ENCODE results near the gene CENPM. TPM values are rescaled to one million over a fixed set of nuclear protein-coding genes. Genes with fewer than 3 reads are reported as not detected.

Gene CENPM
- total and polyA plus RNA-seq, 2 experiments from 2014 or later: 6.7 to 14.9 TPM

DNA sequence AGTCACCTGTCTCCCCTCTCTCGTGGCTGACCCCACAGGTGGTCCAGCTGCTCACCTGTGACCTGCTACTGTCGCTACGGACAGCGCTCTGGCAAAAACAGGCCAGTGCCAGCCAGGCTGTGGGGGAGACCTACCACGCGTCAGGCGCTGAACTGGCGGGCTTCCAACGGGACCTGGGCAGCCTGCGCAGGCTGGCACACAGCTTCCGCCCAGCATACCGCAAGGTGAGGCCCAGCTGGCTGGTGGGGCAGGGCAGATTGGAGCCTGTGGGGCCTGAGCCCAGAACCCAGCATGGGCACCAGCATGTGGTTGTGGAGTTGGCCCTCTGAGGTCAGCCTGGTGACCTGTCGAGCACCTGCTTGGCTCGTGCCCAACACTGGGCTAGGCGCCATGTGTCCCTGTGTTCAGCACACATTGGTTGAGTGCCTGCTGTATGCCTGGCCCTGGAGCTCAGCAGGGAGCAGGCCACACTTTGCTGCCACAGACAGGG is 44.0 kb downstream of the CENPM start:
- TF ChIP-seq, protein P1, sequence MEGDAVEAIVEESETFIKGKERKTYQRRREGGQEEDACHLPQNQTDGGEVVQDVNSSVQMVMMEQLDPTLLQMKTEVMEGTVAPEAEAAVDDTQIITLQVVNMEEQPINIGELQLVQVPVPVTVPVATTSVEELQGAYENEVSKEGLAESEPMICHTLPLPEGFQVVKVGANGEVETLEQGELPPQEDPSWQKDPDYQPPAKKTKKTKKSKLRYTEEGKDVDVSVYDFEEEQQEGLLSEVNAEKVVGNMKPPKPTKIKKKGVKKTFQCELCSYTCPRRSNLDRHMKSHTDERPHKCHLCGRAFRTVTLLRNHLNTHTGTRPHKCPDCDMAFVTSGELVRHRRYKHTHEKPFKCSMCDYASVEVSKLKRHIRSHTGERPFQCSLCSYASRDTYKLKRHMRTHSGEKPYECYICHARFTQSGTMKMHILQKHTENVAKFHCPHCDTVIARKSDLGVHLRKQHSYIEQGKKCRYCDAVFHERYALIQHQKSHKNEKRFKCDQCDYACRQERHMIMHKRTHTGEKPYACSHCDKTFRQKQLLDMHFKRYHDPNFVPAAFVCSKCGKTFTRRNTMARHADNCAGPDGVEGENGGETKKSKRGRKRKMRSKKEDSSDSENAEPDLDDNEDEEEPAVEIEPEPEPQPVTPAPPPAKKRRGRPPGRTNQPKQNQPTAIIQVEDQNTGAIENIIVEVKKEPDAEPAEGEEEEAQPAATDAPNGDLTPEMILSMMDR (IDR thresholded peaks at IDR 0.05; ENCODE audit: poor library complexity): no peak
- TF ChIP-seq EZH2 (IDR thresholded peaks at IDR 0.05; ENCODE audit: borderline replicate concordance) (no peak), EZH2phosphoT487 (IDR thresholded peaks at IDR 0.05; ENCODE audit: low read depth, severe bottlenecking, unreplicated experiment) (no peak)
- WGBS (ENCODE audit: low lambda C conversion rate, missing lambda C conversion rate): 97% methylated on average over 13 of the region's 15 CpGs
- Histone ChIP-seq H3K27me3 (no peaks in the 10 kb centered on the region), H3K27ac (no peak overlapping the region), H2AFZ (no peak overlapping the region), H3K9me3 (ENCODE audit: low read depth) (no peaks in the 10 kb centered on the region), H3K4me1 (ENCODE audit: insufficient read depth) (no peaks in the 10 kb centered on the region), H3K36me3 (replicated peaks; ENCODE audit: insufficient read depth, low read depth) (no peaks in the 10 kb centered on the region), H3K4me2 (no peak overlapping the region), H3K4me3 (no peak overlapping the region), H4K20me1 (ENCODE audit: insufficient read depth, poor library complexity, severe bottlenecking) (peaks cover 10% of the 10 kb centered on the region), H3K9me2 (replicated peaks; ENCODE audit: insufficient read depth) (no peaks in the 10 kb centered on the region), H3K79me2 (no peaks in the 10 kb centered on the region)
- no peak for DNase-seq (ENCODE audit: low spot score)

DNA sequence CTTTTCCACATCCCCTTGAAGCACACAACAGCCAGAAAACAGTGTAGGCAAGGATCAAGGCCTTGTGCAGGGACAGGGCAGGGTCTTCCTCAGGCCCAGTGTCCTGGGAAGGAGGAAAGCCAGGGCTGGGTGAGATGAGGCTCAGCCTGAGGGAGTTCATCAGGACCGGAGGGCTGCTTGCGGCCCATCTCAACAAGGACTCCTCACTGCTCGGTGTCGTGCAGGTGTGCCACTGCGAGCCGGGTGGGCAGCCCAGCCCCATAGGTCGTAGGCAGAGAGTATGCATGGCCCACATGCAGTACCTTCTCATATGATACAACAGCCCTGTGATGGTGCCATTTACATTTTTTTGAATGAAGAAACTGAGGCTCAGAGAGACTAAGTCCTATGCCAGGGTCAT is 44.9 kb downstream of the CENPM start:
- TF ChIP-seq EZH2 (IDR thresholded peaks at IDR 0.05; ENCODE audit: borderline replicate concordance): no peak
- TF ChIP-seq, protein P1 (IDR thresholded peaks at IDR 0.05; ENCODE audit: poor library complexity): no peak
- TF ChIP-seq EZH2phosphoT487 (IDR thresholded peaks at IDR 0.05; ENCODE audit: low read depth, severe bottlenecking, unreplicated experiment): no peak
- no peaks in the 10 kb centered on the region for H3K27me3 ChIP-seq
- no peaks in the 10 kb centered on the region for H3K4me1 ChIP-seq (ENCODE audit: insufficient read depth)
- H3K36me3 ChIP-seq (replicated peaks; ENCODE audit: insufficient read depth, low read depth): no peaks in the 10 kb centered on the region
- no peak overlapping the region for H3K4me3 ChIP-seq
- H3K9me2 ChIP-seq (replicated peaks; ENCODE audit: insufficient read depth): no peaks in the 10 kb centered on the region
- DNase-seq (ENCODE audit: low spot score): no peak
- no peak overlapping the region for H2AFZ ChIP-seq
- H4K20me1 ChIP-seq (ENCODE audit: insufficient read depth, poor library complexity, severe bottlenecking): peaks cover 3% of the 10 kb centered on the region
- no peak overlapping the region for H3K27ac ChIP-seq
- no peaks in the 10 kb centered on the region for H3K9me3 ChIP-seq (ENCODE audit: low read depth)
- WGBS (ENCODE audit: low lambda C conversion rate, missing lambda C conversion rate): 97% methylated on average over 4 of the region's 7 CpGs
- H3K79me2 ChIP-seq: no peaks in the 10 kb centered on the region
- no peak overlapping the region for H3K4me2 ChIP-seq

DNA sequence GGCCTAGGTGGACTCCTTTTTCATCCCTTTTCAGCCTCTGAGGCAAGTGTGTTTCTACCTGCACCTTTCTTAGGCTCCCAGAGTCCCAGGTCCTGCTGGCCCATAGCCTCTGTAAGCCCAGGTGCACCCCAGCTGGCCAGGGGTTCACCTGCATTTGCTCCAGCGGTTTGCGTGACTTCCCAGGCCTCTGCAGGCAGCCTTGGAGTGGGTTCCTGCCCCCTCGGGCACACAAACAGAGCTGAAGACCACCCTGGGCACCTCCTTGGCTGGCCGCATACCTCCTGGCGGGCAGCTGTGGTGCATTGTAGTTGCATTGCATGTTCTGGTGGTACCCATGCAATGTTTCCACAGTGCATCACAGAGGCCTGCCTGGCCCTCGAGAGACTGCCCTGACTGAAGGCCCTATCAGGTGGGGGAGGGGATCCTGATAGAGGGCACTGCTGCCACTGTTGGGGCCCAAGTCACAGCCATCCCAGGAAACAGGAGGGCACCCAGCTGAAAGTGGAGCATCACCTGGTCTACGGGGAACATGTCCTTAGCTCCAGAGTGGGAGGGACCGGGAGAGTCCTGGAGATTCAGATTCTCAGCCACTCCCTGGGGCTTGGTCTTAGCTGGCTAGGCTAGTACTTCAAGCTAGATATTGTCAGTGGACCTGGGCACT is 46.2 kb downstream of the CENPM start:
- H2AFZ ChIP-seq: no peak overlapping the region
- no peak overlapping the region for H3K4me2 ChIP-seq
- no peaks in the 10 kb centered on the region for H3K27me3 ChIP-seq
- no peaks in the 10 kb centered on the region for H3K9me3 ChIP-seq (ENCODE audit: low read depth)
- H4K20me1 ChIP-seq (ENCODE audit: insufficient read depth, poor library complexity, severe bottlenecking): no peaks in the 10 kb centered on the region
- no peak overlapping the region for H3K27ac ChIP-seq
- no peak for TF ChIP-seq EZH2 (IDR thresholded peaks at IDR 0.05; ENCODE audit: borderline replicate concordance)
- TF ChIP-seq, protein P1 (IDR thresholded peaks at IDR 0.05; ENCODE audit: poor library complexity): no peak
- no peak for TF ChIP-seq EZH2phosphoT487 (IDR thresholded peaks at IDR 0.05; ENCODE audit: low read depth, severe bottlenecking, unreplicated experiment)
- no peak overlapping the region for H3K4me3 ChIP-seq
- 95% methylated on average over 8 of the region's 8 CpGs for WGBS (ENCODE audit: low lambda C conversion rate, missing lambda C conversion rate)
- H3K79me2 ChIP-seq: no peaks in the 10 kb centered on the region
- no peaks in the 10 kb centered on the region for H3K36me3 ChIP-seq (replicated peaks; ENCODE audit: insufficient read depth, low read depth)
- DNase-seq (ENCODE audit: low spot score): no peak
- H3K9me2 ChIP-seq (replicated peaks; ENCODE audit: insufficient read depth): no peaks in the 10 kb centered on the region
- no peaks in the 10 kb centered on the region for H3K4me1 ChIP-seq (ENCODE audit: insufficient read depth)
